ENCODE data around the gene LRRC9. TPM values are rescaled to one million over a fixed set of nuclear protein-coding genes. Genes with fewer than 3 reads are reported as not detected.

The LRRC9 gene
- polyA plus RNA-seq, 1 of the 3 experiments (the other 2 are of a cell fraction): not detected

GRCh38 chr14:59997449-59997848 is 77.5 kb downstream of the LRRC9 start (continued):
- TF ChIP-seq IRF3 (IDR thresholded peaks at IDR 0.05; ENCODE audit: low read depth, low read length): no peak
- TF ChIP-seq YY1 (IDR thresholded peaks at IDR 0.05; ENCODE audit: low read depth): no peak
- TF ChIP-seq, protein P1, sequence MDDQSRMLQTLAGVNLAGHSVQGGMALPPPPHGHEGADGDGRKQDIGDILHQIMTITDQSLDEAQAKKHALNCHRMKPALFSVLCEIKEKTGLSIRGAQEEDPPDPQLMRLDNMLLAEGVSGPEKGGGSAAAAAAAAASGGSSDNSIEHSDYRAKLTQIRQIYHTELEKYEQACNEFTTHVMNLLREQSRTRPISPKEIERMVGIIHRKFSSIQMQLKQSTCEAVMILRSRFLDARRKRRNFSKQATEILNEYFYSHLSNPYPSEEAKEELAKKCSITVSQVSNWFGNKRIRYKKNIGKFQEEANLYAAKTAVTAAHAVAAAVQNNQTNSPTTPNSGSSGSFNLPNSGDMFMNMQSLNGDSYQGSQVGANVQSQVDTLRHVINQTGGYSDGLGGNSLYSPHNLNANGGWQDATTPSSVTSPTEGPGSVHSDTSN (IDR thresholded peaks at IDR 0.05): no peak
- no peak for TF ChIP-seq FOXM1 (IDR thresholded peaks at IDR 0.05; ENCODE audit: low read depth)
- no peak for TF ChIP-seq MEF2A (IDR thresholded peaks at IDR 0.05; ENCODE audit: borderline replicate concordance, low read depth)
- no peak for TF ChIP-seq CTCF (IDR thresholded peaks at IDR 0.05)
- TF ChIP-seq NRF1 (IDR thresholded peaks at IDR 0.05; ENCODE audit: low read depth, low read length): no peak
- TF ChIP-seq MAX (IDR thresholded peaks at IDR 0.05; ENCODE audit: low read depth): no peak
- no peak for TF ChIP-seq GATA2 (CRISPR knock-in tag; IDR thresholded peaks at IDR 0.05)
- no peak for TF ChIP-seq RXRA (IDR thresholded peaks at IDR 0.05; ENCODE audit: borderline replicate concordance, low read depth)

- Histone ChIP-seq H3F3A (replicated peaks; ENCODE audit: insufficient read depth) (no peaks in the 10 kb centered on the region), H3K4me2 (no peak overlapping the region), H3K27ac (ENCODE audit: low read depth in 2 of 2, low read length in 1 of 2) (no peak overlapping the region), H3K9me3 (no peaks in the 10 kb centered on the region), H4K20me1 (ENCODE audit: insufficient read depth) (no peaks in the 10 kb centered on the region), H2AFZ (ENCODE audit: low read depth) (no peak overlapping the region), H3K4me1 (ENCODE audit: control insufficient read depth in 1 of 2, insufficient read depth in 2 of 2, low read depth in 1 of 2, low read length in 1 of 2) (peaks cover 0 to under 1% of the 10 kb centered on the region in 2 experiments; a peak in 2 of 4 replicates), H3K9ac (no peak overlapping the region), H3K27me3 (ENCODE audit: insufficient read depth) (no peaks in the 10 kb centered on the region), H3K9me2 (no peaks in the 10 kb centered on the region), H3K36me3 (replicated peaks in 1 of 2; ENCODE audit: control insufficient read depth in 1 of 2, insufficient read depth in 2 of 2, low read length in 1 of 2) (no peaks in the 10 kb centered on the region), H3K4me3 (ENCODE audit: low read depth in 2 of 2, low read length in 1 of 2) (no peak overlapping the region), H3K79me2 (ENCODE audit: insufficient read depth) (no peaks in the 10 kb centered on the region)
- DNase-seq: no peak
- ChIA-PET POLR2A (no interaction called here), CTCF (interaction anchor here (1.1 kb wide), 1 partner anchor 33 kb away, joined by 3 read pairs; no protein-coding TSS in a partner anchor)
- TF ChIP-seq TEAD4 (IDR thresholded peaks at IDR 0.05; ENCODE audit: borderline replicate concordance, insufficient read depth) (no peak), GATA2 (CRISPR knock-in tag; IDR thresholded peaks at IDR 0.05) (no peak), FOXM1 (IDR thresholded peaks at IDR 0.05; ENCODE audit: low read depth) (no peak), CHD2 (IDR thresholded peaks at IDR 0.05; ENCODE audit: low read length, partially characterized antibody) (no peak), RFX5 (IDR thresholded peaks at IDR 0.05; ENCODE audit: low read length) (no peak), USF1 (IDR thresholded peaks at IDR 0.05; ENCODE audit: borderline replicate concordance, low read depth) (no peak), YY1 (IDR thresholded peaks at IDR 0.05; ENCODE audit: low read depth) (no peak), ELF1 (IDR thresholded peaks at IDR 0.05) (no peak)
- TF ChIP-seq, protein P2, sequence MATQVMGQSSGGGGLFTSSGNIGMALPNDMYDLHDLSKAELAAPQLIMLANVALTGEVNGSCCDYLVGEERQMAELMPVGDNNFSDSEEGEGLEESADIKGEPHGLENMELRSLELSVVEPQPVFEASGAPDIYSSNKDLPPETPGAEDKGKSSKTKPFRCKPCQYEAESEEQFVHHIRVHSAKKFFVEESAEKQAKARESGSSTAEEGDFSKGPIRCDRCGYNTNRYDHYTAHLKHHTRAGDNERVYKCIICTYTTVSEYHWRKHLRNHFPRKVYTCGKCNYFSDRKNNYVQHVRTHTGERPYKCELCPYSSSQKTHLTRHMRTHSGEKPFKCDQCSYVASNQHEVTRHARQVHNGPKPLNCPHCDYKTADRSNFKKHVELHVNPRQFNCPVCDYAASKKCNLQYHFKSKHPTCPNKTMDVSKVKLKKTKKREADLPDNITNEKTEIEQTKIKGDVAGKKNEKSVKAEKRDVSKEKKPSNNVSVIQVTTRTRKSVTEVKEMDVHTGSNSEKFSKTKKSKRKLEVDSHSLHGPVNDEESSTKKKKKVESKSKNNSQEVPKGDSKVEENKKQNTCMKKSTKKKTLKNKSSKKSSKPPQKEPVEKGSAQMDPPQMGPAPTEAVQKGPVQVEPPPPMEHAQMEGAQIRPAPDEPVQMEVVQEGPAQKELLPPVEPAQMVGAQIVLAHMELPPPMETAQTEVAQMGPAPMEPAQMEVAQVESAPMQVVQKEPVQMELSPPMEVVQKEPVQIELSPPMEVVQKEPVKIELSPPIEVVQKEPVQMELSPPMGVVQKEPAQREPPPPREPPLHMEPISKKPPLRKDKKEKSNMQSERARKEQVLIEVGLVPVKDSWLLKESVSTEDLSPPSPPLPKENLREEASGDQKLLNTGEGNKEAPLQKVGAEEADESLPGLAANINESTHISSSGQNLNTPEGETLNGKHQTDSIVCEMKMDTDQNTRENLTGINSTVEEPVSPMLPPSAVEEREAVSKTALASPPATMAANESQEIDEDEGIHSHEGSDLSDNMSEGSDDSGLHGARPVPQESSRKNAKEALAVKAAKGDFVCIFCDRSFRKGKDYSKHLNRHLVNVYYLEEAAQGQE (IDR thresholded peaks at IDR 0.05; ENCODE audit: low read depth, low read length): no peak
Measured at GRCh38 chr14:59997966-59998365, 78.0 kb downstream of the LRRC9 start.

Data from SK-N-SH (cell line).